Measurements from ENCODE around the gene FURIN. TPM values are rescaled to one million over a fixed set of nuclear protein-coding genes. Genes with fewer than 3 reads are reported as not detected.

The FURIN gene
- total and polyA plus RNA-seq, 2 of the 8 experiments (the other 6 are each of a cell fraction or from before 2014, with no cell fraction given) = 15.8 to 32.1 TPM

- TF ChIP-seq TBP (IDR thresholded peaks at IDR 0.05; ENCODE audit: low read depth, low read length) (peak; percentile 66; the same call in 1 of the 2 replicates), SIN3A (conservative IDR thresholded peaks at IDR 0.05 in 1 of 2, IDR thresholded peaks at IDR 0.05 in 1 of 2; ENCODE audit: low read depth in 1 of 2, low read length in 2 of 2) (0 out of 4 replicates have a peak, but pooled peaks of 1 of the 2 experiments have one; percentile 41), MAX (IDR thresholded peaks at IDR 0.05) (peak; percentile 49), RAD21 (IDR thresholded peaks at IDR 0.05 in 1 of 2, conservative IDR thresholded peaks at IDR 0.05 in 1 of 2; ENCODE audit: low read depth in 2 of 2, low read length in 2 of 2) (peak in 1 of 2 experiments; percentile 18; a peak in 2 of 4 replicates), TAF1 (IDR thresholded peaks at IDR 0.05; ENCODE audit: low read depth, low read length) (0 out of 2 replicates have a peak, but pooled peaks have one; percentile 34), GABPA (IDR thresholded peaks at IDR 0.05; ENCODE audit: borderline replicate concordance, insufficient read depth, low read length) (0 out of 2 replicates have a peak, but pooled peaks have one; percentile 60), ATF3 (IDR thresholded peaks at IDR 0.05; ENCODE audit: insufficient read depth, low read depth, low read length) (no peak)
Observed at GRCh38 chr15:90903733-90904536, 35.5 kb downstream of the FURIN start (continued).

All from H1 (cell line).